NK-92 treated with Interleukin-12 subunit alpha and Interleukin-12 subunit beta, amount 100 ng/mL, for 24 hours (cell line): ENCODE data around the gene NUDT2.
"Not testable (repeated sequence)": the region's sequence is repeated elsewhere in the genome, so short reads cannot be mapped to it uniquely, and the experiment has no call there.

Source experiments
- DNase-seq: peaks from one replicate; lab custom pipeline; 2025; lab: John Stamatoyannopoulos, UW

NUDT2 gene

GRCh38 chr9:34335376-34335775 lies 6.0 kb downstream of the NUDT2 start:
- no peak for DNase-seq

- DNase-seq, result no peak
Observed at GRCh38 chr9:34337403-34337802, 8.0 kb downstream of the NUDT2 start.

- DNase-seq, result not testable (repeated sequence)
Observed at GRCh38 chr9:34338079-34338478, 8.7 kb downstream of the NUDT2 start.

- no peak for DNase-seq
Observed at GRCh38 chr9:34338665-34339385, 9.5 kb downstream of the NUDT2 start.

- no peak for DNase-seq
Observed at GRCh38 chr9:34341659-34342295, 12.4 kb downstream of the NUDT2 start.

GRCh38 chr9:34343090-34343489 lies 13.7 kb downstream of the NUDT2 start:
- DNase-seq, result no peak

- DNase-seq, result no peak
Observed at GRCh38 chr9:34343605-34344004, 14.2 kb downstream of the NUDT2 start.

- no peak for DNase-seq
Observed at GRCh38 chr9:34346873-34347799, 17.8 kb downstream of the NUDT2 start.

GRCh38 chr9:34347800-34348158 lies 18.4 kb downstream of the NUDT2 start:
- DNase-seq, result no peak

- DNase-seq, result no peak
Observed at GRCh38 chr9:34349324-34349723, 20.0 kb downstream of the NUDT2 start.

GRCh38 chr9:34352122-34352652 lies 22.8 kb downstream of the NUDT2 start:
- DNase-seq, result not testable (repeated sequence)

GRCh38 chr9:34352957-34353356 lies 23.6 kb downstream of the NUDT2 start:
- not testable (repeated sequence) for DNase-seq

GRCh38 chr9:34362614-34363214 lies 33.3 kb downstream of the NUDT2 start:
- DNase-seq, result no peak

GRCh38 chr9:34363619-34364351 lies 34.4 kb downstream of the NUDT2 start:
- DNase-seq, result no peak

- DNase-seq, result no peak
Observed at GRCh38 chr9:34365282-34365681, 35.9 kb downstream of the NUDT2 start.

GRCh38 chr9:34366365-34366764 lies 37.0 kb downstream of the NUDT2 start:
- no peak for DNase-seq

GRCh38 chr9:34367751-34368410 lies 38.5 kb downstream of the NUDT2 start:
- not testable (repeated sequence) for DNase-seq

- DNase-seq, result not testable (repeated sequence)
Observed at GRCh38 chr9:34368796-34369195, 39.4 kb downstream of the NUDT2 start.

- DNase-seq, result no peak
Observed at GRCh38 chr9:34369636-34370035, 40.3 kb downstream of the NUDT2 start.

GRCh38 chr9:34370335-34370969 lies 41.1 kb downstream of the NUDT2 start:
- DNase-seq, result no peak
